Measurements from ENCODE around the gene LPCAT2. TPM values are rescaled to one million over a fixed set of nuclear protein-coding genes. Genes with fewer than 3 reads are reported as not detected.

Gene LPCAT2
- total and polyA plus RNA-seq, 2 of the 8 experiments (the other 6 are each of a cell fraction or from before 2014, with no cell fraction given) = 2.2 to 10.6 TPM

- Histone ChIP-seq H4K5ac (ENCODE audit: insufficient read length, low read depth, low read length) (no peak overlapping the region), H3K9me3 (ENCODE audit: insufficient read depth in 2 of 2, low read depth in 1 of 2, low read length in 1 of 2) (peaks cover 14 to 15% of the 10 kb centered on the region in 2 experiments; a peak in 2 of 4 replicates), H2BK15ac (ENCODE audit: low read length) (no peak overlapping the region), H3K4me2 (ENCODE audit: insufficient read depth in 1 of 2, low read depth in 2 of 2, low read length in 2 of 2) (no peak overlapping the region), H2BK12ac (ENCODE audit: low read depth, low read length) (no peak overlapping the region), H4K91ac (replicated peaks; ENCODE audit: insufficient read length, low read length) (no peak overlapping the region), H2BK5ac (ENCODE audit: low read depth, low read length) (no peak overlapping the region), H2BK120ac (replicated peaks; ENCODE audit: low read depth, low read length) (no peak overlapping the region), H3K23ac (ENCODE audit: insufficient read length) (no peak overlapping the region), H2AK5ac (ENCODE audit: low read depth, low read length) (no peak overlapping the region), H2AFZ (ENCODE audit: low read length) (no peak overlapping the region), H2BK20ac (ENCODE audit: low read length) (no peak overlapping the region), H3K18ac (ENCODE audit: extremely low read depth, low read length) (no peak overlapping the region), H3K9ac (replicated peaks in 1 of 4; ENCODE audit: extremely low read depth in 1 of 4, low read depth in 3 of 4, low read length in 3 of 4) (no peak overlapping the region), H3K56ac (replicated peaks; ENCODE audit: insufficient read length, low read depth, low read length) (no peak overlapping the region), H3K79me2 (ENCODE audit: control insufficient read depth in 1 of 2, insufficient read depth in 2 of 2, low read length in 2 of 2) (no peaks in the 10 kb centered on the region), H3K36me3 (ENCODE audit: control insufficient read depth in 2 of 4, insufficient read depth in 4 of 4, low read length in 3 of 4) (peaks cover 0 to 7% (median 2%) of the 10 kb centered on the region in 4 experiments; a peak in 3 of 8 replicates), H3K4me3 (ENCODE audit: extremely low read depth in 1 of 4, insufficient read depth in 2 of 4, low read depth in 3 of 4, low read length in 4 of 4) (no peak overlapping the region), H3K27ac (ENCODE audit: low read depth, low read length) (no peak overlapping the region), H3K4ac (replicated peaks; ENCODE audit: insufficient read length, low read depth, low read length) (no peak overlapping the region), H3K23me2 (ENCODE audit: low read depth, low read length) (peaks cover 6% of the 10 kb centered on the region; the same call in 1 of the 2 replicates), H4K20me1 (replicated peaks in 1 of 2; ENCODE audit: control insufficient read depth in 1 of 2, insufficient read depth in 2 of 2, low read length in 2 of 2) (no peaks in the 10 kb centered on the region), H4K8ac (ENCODE audit: extremely low read depth, insufficient read depth, low read length) (no peak overlapping the region), H3K79me1 (ENCODE audit: low read depth, low read length) (no peaks in the 10 kb centered on the region), H3K14ac (ENCODE audit: insufficient read length) (no peak overlapping the region), H3K4me1 (replicated peaks in 1 of 4; ENCODE audit: control insufficient read depth in 3 of 4, insufficient read depth in 4 of 4, low read length in 3 of 4) (peaks cover 0 to 4% (median 2%) of the 10 kb centered on the region in 4 experiments; a peak in 4 of 7 replicates), H3K27me3 (replicated peaks in 1 of 4; ENCODE audit: control insufficient read depth in 3 of 4, extremely low read depth in 1 of 4, insufficient read depth in 3 of 4, low read length in 3 of 4) (no peaks in the 10 kb centered on the region; a peak in 1 of 7 replicates)
- 88% methylated on average over 5 of the region's 5 CpGs; no CpG with 5 or more reads in 1 of the 2 experiments for WGBS, 2 experiments (ENCODE audit: extremely low coverage in 1 of 2, insufficient coverage in 1 of 2, insufficient read length in 1 of 2, insufficient replicate concordance in 2 of 2, low coverage in 1 of 2, low lambda C conversion rate in 2 of 2, missing lambda C conversion rate in 1 of 2)
- POLR2A ChIA-PET (ENCODE audit: partially characterized antibody) = no interaction called here
- FAIRE-seq (no peak), DNase-seq (ENCODE audit: low read depth in 1 of 2, low spot score in 2 of 2) (no peak)
- TF ChIP-seq TAF1 (IDR thresholded peaks at IDR 0.05; ENCODE audit: low read depth, low read length) (no peak), SP2 (IDR thresholded peaks at IDR 0.05; ENCODE audit: low read length) (no peak), POU5F1 (IDR thresholded peaks at IDR 0.05; ENCODE audit: low read depth, low read length) (no peak), CTCF (IDR thresholded peaks at IDR 0.05; ENCODE audit: control extremely low read depth in 1 of 3, insufficient read depth in 1 of 3, low read depth in 1 of 3, low read length in 3 of 3) (peak in 2 of 3 experiments; percentile 15 to 27; a peak in 2 of 4 replicates), ASH2L (IDR thresholded peaks at IDR 0.05; ENCODE audit: low read length) (no peak), RXRA (IDR thresholded peaks at IDR 0.05; ENCODE audit: insufficient read depth, low read depth, low read length) (no peak), RAD21 (IDR thresholded peaks at IDR 0.05 in 1 of 2, conservative IDR thresholded peaks at IDR 0.05 in 1 of 2; ENCODE audit: low read depth in 2 of 2, low read length in 2 of 2) (peak in 1 of 2 experiments; percentile 5; a peak in 1 of 4 replicates), SIN3A (conservative IDR thresholded peaks at IDR 0.05 in 1 of 2, IDR thresholded peaks at IDR 0.05 in 1 of 2; ENCODE audit: low read depth in 1 of 2, low read length in 2 of 2) (no peak)
- CTCF ChIA-PET (ENCODE audit: partially characterized antibody) = interaction anchor here (0.7 to 3.5 kb wide), 8 partner anchors 12 to 431 kb away, joined by 3 to 16 read pairs (median 4); no protein-coding TSS in a partner anchor
These were observed 4.7 kb downstream of the LPCAT2 start for GRCh38 chr16:55513616-55514015.
